PC-3 (cell line): ENCODE results near the gene SFXN3.

Source experiments
- EZH2phosphoT487 ChIP-seq: fragments of 300-600 bp; sonication (generic); IDR thresholded peaks from 2 replicates; pipeline ENCODE4 v1.6.1; 2018; ENCODE audit warnings: mild to moderate bottlenecking, antibody characterized with exemption, low read length, borderline replicate concordance
- TF ChIP-seq, protein P1 (sequence below): fragments of 300-600 bp; sonication (generic); conservative IDR thresholded peaks from 2 replicates; pipeline ENCODE4 v1.5.1; 2017; ENCODE audit warnings: antibody characterized with exemption, low read depth, mild to moderate bottlenecking, low read length

GRCh38 chr10:101071267-101071884 lies 40.3 kb downstream of the SFXN3 start:
- no peak for TF ChIP-seq EZH2phosphoT487
- TF ChIP-seq, protein P1, sequence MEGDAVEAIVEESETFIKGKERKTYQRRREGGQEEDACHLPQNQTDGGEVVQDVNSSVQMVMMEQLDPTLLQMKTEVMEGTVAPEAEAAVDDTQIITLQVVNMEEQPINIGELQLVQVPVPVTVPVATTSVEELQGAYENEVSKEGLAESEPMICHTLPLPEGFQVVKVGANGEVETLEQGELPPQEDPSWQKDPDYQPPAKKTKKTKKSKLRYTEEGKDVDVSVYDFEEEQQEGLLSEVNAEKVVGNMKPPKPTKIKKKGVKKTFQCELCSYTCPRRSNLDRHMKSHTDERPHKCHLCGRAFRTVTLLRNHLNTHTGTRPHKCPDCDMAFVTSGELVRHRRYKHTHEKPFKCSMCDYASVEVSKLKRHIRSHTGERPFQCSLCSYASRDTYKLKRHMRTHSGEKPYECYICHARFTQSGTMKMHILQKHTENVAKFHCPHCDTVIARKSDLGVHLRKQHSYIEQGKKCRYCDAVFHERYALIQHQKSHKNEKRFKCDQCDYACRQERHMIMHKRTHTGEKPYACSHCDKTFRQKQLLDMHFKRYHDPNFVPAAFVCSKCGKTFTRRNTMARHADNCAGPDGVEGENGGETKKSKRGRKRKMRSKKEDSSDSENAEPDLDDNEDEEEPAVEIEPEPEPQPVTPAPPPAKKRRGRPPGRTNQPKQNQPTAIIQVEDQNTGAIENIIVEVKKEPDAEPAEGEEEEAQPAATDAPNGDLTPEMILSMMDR, result no peak
